Inferior parietal cortex (tissue), 1 donor: ENCODE results near the gene CAPNS1.
"Not testable (repeated sequence)": the region's sequence is repeated elsewhere in the genome, so short reads cannot be mapped to it uniquely, and the experiment has no call there.

Source experiments
- DNase-seq: peaks from one replicate; pipeline ENCODE4 v3.0.0-alpha.2; 2016; ENCODE audit errors: extremely low spot score

The CAPNS1 gene

GRCh38 chr19:36151144-36152018, 11.5 kb downstream of the CAPNS1 start:
- no peak for DNase-seq

DNA sequence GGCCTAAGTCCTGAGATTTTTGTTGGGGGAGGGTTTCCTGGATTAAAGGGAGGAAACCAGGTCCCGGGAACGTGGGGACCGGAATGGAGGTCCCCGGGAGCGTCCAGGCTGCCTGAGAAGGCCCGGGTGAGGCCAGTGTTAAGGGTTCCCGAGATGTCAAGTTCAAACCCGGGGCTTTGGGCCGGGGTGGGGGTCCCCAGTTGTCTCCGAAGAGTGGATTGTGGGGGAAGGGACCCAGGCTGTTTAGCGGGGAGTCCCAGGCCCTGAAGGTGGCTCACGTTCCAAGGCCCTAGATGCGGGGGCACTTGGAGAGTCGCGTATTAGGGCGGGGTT, 12.1 kb downstream of the CAPNS1 start:
- DNase-seq, result no peak

DNA sequence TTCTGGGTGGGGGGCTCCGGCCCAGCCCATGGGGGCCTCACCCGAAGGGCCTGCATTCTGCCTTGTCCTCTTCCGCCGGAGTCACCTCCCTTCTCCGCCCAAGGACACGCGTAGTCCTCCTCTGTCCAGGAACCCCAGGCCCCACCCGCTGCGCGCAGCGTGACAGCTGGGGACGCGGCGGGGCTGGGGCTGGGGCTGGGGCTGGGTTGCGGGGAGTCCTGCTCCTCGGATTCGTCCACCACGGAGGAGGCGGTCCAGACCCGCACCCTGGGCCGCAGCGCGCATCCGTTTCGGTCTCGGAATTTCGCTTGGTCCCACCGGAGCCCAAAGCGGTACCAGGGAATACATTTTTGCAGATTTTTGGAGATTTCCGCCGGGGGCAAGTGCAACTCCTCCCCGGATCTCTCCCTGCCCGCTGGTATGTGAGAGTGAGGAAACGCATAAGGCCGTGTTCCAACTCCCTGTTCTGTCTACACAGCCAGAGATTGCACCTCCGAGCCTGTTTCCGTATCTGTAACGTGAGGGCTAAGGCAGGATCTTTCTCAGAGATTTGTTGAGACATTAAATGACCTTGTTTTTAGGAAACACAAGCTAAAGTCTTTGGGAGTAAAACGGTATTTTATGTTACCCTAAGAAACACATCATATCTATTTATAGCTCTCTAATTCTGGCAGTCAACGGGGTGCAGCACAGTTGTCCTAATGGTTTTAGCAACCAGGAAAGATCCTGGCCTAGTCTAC, 12.7 kb downstream of the CAPNS1 start, which contains the start of gene COX7A1:
Gene COX7A1 (minus strand): TSS at position 96 of the 740 bp plus-strand sequence. CDS start 40 bp downstream, at position 56.
- no peak for DNase-seq

- no peak for DNase-seq
These were observed 13.3 kb downstream of the CAPNS1 start for GRCh38 chr19:36153126-36153525.

DNA sequence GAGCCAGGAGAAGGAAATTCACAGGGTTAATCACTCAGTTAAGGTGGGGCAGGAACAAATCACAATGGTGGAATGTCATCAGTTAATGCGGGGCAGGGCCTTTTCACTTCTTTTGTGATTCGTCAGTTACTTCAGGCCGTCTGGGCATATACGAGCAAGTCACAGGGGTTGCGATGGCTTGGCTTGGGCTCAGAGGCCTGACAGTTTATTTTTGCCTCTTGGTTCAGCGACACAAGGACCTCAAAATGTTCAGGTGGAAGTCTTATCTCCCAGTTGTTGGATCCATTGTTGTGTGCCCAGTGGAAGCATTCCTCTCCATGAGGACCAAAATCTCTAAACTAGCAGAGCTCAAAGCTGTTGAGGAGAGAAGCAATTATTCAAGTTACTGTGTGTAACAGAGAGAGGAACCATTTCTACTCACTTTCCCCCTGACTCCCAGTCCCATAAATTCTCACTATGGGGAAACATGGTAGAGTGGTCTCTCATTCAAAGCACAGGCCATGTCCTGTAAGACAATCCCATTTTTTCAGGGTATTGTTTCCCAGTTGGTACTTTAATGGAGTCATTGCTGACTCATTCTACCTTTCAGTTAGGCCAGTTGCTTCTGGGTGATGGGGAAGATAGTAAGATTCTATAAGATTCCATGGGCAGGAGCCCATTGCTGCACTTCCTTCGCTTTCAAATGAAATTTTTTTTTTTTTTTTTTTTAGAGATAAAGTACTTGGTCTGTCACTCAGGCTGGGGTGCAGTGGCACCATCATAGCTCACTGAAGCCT, 21.1 kb downstream of the CAPNS1 start:
- no peak for DNase-seq

- no peak for DNase-seq
These were observed 23.9 kb downstream of the CAPNS1 start for GRCh38 chr19:36163813-36164212.

GRCh38 chr19:36169084-36169760, 29.4 kb downstream of the CAPNS1 start:
- no peak for DNase-seq

- no peak for DNase-seq
These were observed 33.0 kb downstream of the CAPNS1 start for GRCh38 chr19:36172852-36173251.

DNA sequence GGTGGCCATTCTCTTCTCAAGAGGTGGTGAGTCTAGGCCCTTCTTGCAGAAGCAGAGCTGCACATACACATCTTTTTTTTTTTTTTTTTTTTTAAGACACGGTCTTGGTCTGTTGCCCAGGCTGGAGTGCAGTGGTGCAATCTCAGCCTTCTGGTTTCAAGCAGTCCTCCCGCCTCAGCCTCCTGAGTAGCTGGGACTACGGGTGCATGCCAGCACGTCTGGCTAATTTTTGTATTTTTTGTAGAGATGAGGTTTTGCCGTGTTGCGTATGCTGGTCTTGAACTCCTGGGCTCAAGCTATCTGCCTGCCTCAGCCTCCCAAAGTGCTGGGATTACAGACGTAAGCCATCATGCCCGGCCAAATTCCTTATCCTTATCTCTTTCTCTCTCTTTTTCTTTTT, 34.0 kb downstream of the CAPNS1 start:
- not testable (repeated sequence) for DNase-seq

- DNase-seq, result not testable (repeated sequence)
These were observed 39.2 kb downstream of the CAPNS1 start for GRCh38 chr19:36179077-36179476.

GRCh38 chr19:36182612-36183244, 42.9 kb downstream of the CAPNS1 start:
- DNase-seq, result no peak

GRCh38 chr19:36183245-36183628, 43.4 kb downstream of the CAPNS1 start:
- DNase-seq, result no peak

GRCh38 chr19:36186722-36187121, 46.9 kb downstream of the CAPNS1 start:
- not testable (repeated sequence) for DNase-seq

DNA sequence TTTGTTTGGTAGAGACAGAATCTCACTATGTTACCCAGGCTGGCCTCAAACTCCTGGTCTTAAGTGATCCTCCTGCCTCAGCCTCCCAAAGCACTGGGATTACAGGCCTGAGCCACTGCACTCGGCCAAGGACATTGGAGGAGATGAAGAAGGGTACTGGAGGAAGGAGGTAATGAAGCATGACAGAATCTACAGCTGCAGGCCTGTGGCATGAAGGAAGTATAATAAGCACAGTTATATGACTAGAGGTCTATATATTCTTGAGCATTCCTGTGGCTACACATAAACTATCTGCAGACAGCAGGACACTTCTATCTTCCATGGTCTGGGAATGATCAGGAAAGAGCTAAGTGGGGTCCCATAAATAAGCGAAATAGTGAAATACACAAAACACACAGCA, 56.4 kb downstream of the CAPNS1 start:
- DNase-seq, result no peak

- peak; percentile 82 for DNase-seq
These were observed 58.3 kb downstream of the CAPNS1 start for GRCh38 chr19:36198119-36198518.
